ENCODE results near the gene LLGL1. TPM values are rescaled to one million over a fixed set of nuclear protein-coding genes. Genes with fewer than 3 reads are reported as not detected.
A peak's percentile ranks its signal among the peaks of the same experiment; 100 is the strongest.

The LLGL1 gene
- total RNA-seq, 1 donor from 2014 or later, result 46.1 TPM

- no peak for DNase-seq (ENCODE audit: low read depth)
- TF ChIP-seq CTCF (conservative IDR thresholded peaks at IDR 0.05; ENCODE audit: low read depth, low read length), result no peak
- peak overlapping the region; percentile 77 for H3K4me3 ChIP-seq (ENCODE audit: low read depth, low read length)
Measured at GRCh38 chr17:18186627-18186982, 38.8 kb upstream of the LLGL1 start.

GRCh38 chr17:18187226-18187625, 38.2 kb upstream of the LLGL1 start:
- DNase-seq (ENCODE audit: low read depth), result no peak
- H3K4me3 ChIP-seq (ENCODE audit: low read depth, low read length), result peak overlapping the region; percentile 77
- no peak for TF ChIP-seq CTCF (conservative IDR thresholded peaks at IDR 0.05; ENCODE audit: low read depth, low read length)

- DNase-seq (ENCODE audit: low read depth), result no peak
- H3K4me3 ChIP-seq (ENCODE audit: low read depth, low read length), result peak overlapping the region; percentile 77
- no peak for TF ChIP-seq CTCF (conservative IDR thresholded peaks at IDR 0.05; ENCODE audit: low read depth, low read length)
Measured at GRCh38 chr17:18187821-18188761, 37.3 kb upstream of the LLGL1 start.

GRCh38 chr17:18190628-18191235, 34.7 kb upstream of the LLGL1 start:
- DNase-seq (ENCODE audit: low read depth), result no peak
- no peak for TF ChIP-seq CTCF (conservative IDR thresholded peaks at IDR 0.05; ENCODE audit: low read depth, low read length)
- H3K4me3 ChIP-seq (ENCODE audit: low read depth, low read length), result peak overlapping the region; percentile 10

- no peak for TF ChIP-seq CTCF (conservative IDR thresholded peaks at IDR 0.05; ENCODE audit: low read depth, low read length)
- no peak overlapping the region for H3K4me3 ChIP-seq (ENCODE audit: low read depth, low read length)
- no peak for DNase-seq (ENCODE audit: low read depth)
Measured at GRCh38 chr17:18191236-18191667, 34.2 kb upstream of the LLGL1 start.

DNA sequence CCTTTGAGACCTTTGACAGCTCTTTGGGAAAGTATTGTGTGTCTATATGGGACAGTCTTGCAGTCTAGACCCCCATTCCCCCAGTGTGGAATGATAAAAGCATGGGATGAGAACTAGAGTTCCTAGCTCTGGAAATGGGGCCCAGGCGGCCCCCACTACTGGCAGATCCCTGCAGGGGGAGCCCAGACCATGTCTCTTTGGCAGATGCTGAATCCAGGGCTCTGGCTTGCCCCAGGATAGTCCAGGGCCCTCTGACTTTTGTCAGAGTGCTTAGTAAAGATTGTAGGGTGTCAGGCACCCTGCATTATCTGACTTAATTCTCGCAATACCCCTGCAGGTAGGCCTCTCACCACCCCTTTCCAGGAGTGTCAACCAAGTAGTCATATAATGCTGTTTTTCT, 33.5 kb upstream of the LLGL1 start:
- peak; percentile 50 for TF ChIP-seq CTCF (conservative IDR thresholded peaks at IDR 0.05; ENCODE audit: low read depth, low read length)
- H3K4me3 ChIP-seq (ENCODE audit: low read depth, low read length), result no peak overlapping the region
- DNase-seq (ENCODE audit: low read depth), result no peak

All from epithelial cell of proximal tubule (primary cell).